Measurements from ENCODE around the gene PTPRM.

- TF ChIP-seq RAD21 (IDR thresholded peaks at IDR 0.05; ENCODE audit: low read length): no peak
- TF ChIP-seq POLR2AphosphoS5 (IDR thresholded peaks at IDR 0.05; ENCODE audit: low read depth, low read length): no peak
- no peak for TF ChIP-seq JUND (IDR thresholded peaks at IDR 0.05)
- TF ChIP-seq CTCF (IDR thresholded peaks at IDR 0.05): no peak
Observed at GRCh38 chr18:8169722-8170121, 602.6 kb downstream of the PTPRM start.
